ENCODE results near the gene KRT81.
"Not testable (repeated sequence)": the region's sequence is repeated elsewhere in the genome, so short reads cannot be mapped to it uniquely, and the experiment has no call there.

Gene KRT81

GRCh38 chr12:52270541-52271070, 20.7 kb downstream of the KRT81 start:
- no peak for DNase-seq

- no peak for DNase-seq
Measured at GRCh38 chr12:52268212-52268611, 23.1 kb downstream of the KRT81 start.

- no peak for DNase-seq
Measured at GRCh38 chr12:52267699-52268098, 23.6 kb downstream of the KRT81 start.

- no peak for DNase-seq
Measured at GRCh38 chr12:52267266-52267665, 24.1 kb downstream of the KRT81 start.

- no peak for DNase-seq
Measured at GRCh38 chr12:52266514-52266913, 24.8 kb downstream of the KRT81 start.

GRCh38 chr12:52264435-52264825, 26.9 kb downstream of the KRT81 start:
- no peak for DNase-seq

- DNase-seq = no peak
Measured at GRCh38 chr12:52263761-52264434, 27.4 kb downstream of the KRT81 start.

GRCh38 chr12:52262286-52262685, 29.0 kb downstream of the KRT81 start:
- DNase-seq = no peak

- no peak for DNase-seq
Measured at GRCh38 chr12:52261208-52261484, 30.2 kb downstream of the KRT81 start.

- DNase-seq = no peak
Measured at GRCh38 chr12:52260361-52261207, 30.8 kb downstream of the KRT81 start.

- DNase-seq = no peak
Measured at GRCh38 chr12:52259657-52260243, 31.6 kb downstream of the KRT81 start.

GRCh38 chr12:52258335-52258901, 32.9 kb downstream of the KRT81 start:
- no peak for DNase-seq

GRCh38 chr12:52257922-52258321, 33.4 kb downstream of the KRT81 start:
- not testable (repeated sequence) for DNase-seq

- no peak for DNase-seq
Measured at GRCh38 chr12:52257074-52257551, 34.2 kb downstream of the KRT81 start.

- no peak for DNase-seq
Measured at GRCh38 chr12:52256584-52256935, 34.8 kb downstream of the KRT81 start.

GRCh38 chr12:52255926-52256583, 35.3 kb downstream of the KRT81 start:
- no peak for DNase-seq

GRCh38 chr12:52254965-52255751, 36.2 kb downstream of the KRT81 start:
- no peak for DNase-seq

- DNase-seq = no peak
Measured at GRCh38 chr12:52254180-52254964, 37.0 kb downstream of the KRT81 start.

GRCh38 chr12:52253391-52254179, 37.7 kb downstream of the KRT81 start:
- DNase-seq = no peak

- DNase-seq = no peak
Measured at GRCh38 chr12:52252728-52253343, 38.5 kb downstream of the KRT81 start.

Measured in activated effector memory CD4-positive, alpha-beta T cell treated with Interleukin-2 at 50 U/mL for 16 hours (primary cell).